Adrenal gland (tissue), 12 donors: ENCODE measurements around the gene ITIH4. TPM values are rescaled to one million over a fixed set of nuclear protein-coding genes. Genes with fewer than 3 reads are reported as not detected.

Source experiments
- DNase-seq, 7 donors: peaks; one replicate each; pipeline ENCODE4 v3.0.0-alpha.2; 2019 to 2020
- H3K27ac ChIP-seq, 5 donors: fragments of 200-600 bp; sonication (generic) in 4 of 5; 1 replicate in 3 of 5; 2 replicates in 2 of 5; pipeline versions ENCODE4 v1.5.1 to v1.8.0; 2016 to 2020; ENCODE audit warnings: mild to moderate bottlenecking in 1 of 5
- H3K27me3 ChIP-seq: fragments of 200-600 bp; 2 replicates; pipeline ENCODE4 v1.8.0; 2021
- H3K36me3 ChIP-seq, 2 donors: fragments of 200-600 bp; replicated peaks in 1 of 2; 1 replicate in 1 of 2; 2 replicates in 1 of 2; pipeline versions ENCODE4 v1.5.1 to v1.8.0; 2018 to 2022
- H3K4me1 ChIP-seq, 2 donors: fragments of 200-600 bp; replicated peaks in 1 of 2; 1 replicate in 1 of 2; 2 replicates in 1 of 2; pipeline versions ENCODE4 v1.5.1 to v1.8.0; 2018 to 2021
- H3K4me3 ChIP-seq, 4 donors: fragments of 200-600 bp; sonication (generic) in 3 of 4; one replicate each; pipeline ENCODE4 v1.5.1; 2016 to 2018
- H3K9me3 ChIP-seq, 3 donors: fragments of 200-600 bp; sonication (generic) in 1 of 3; replicated peaks in 1 of 3; 1 replicate in 2 of 3; 2 replicates in 1 of 3; pipeline versions ENCODE4 v1.5.1 to v1.8.0; 2016 to 2021
- POLR2A ChIP-seq, 2 donors: fragments of 450-650 bp; IDR thresholded peaks; one replicate each; pipeline ENCODE4 v1.6.1; 2017; ENCODE audit warnings: antibody characterized with exemption in 2 of 2, mild to moderate bottlenecking in 2 of 2, moderate library complexity in 1 of 2
- WGBS, 4 donors: extraction: QIAGEN DNeasy Blood & Tissue Kit in 2 of 4; methylation state at CpG; one replicate each; pipeline versions ENCODE4 v1.1.5 to v1.1.7; 2013 to 2017; 5-methylcytosine and 5-hydroxymethylcytosine counted together
- intact Hi-C, 2 donors: fragments of 100-400 bp; cut with DNase I; formaldehyde crosslinking; loops; one replicate each; pipeline versions ENCODE4 v1.14.1 to v1.15.0; 2022 to 2023
- polyA plus RNA-seq, 3 donors: library from polyadenylated mRNA; stranded (reverse); fragments of 200-250 nt in 2 of 3; fragments of 350-450 nt in 1 of 3; fragmentation: Illumina TruSeq in 1 of 3; extraction: RNeasy Lipid Tissue Mini Kit (QIAGEN cat#74804) in 1 of 3; gene quantifications; one replicate each; pipeline ENCODE4 v1.2.3, GENCODE V29; 2013 to 2014
- total RNA-seq, 9 donors: library from RNA; depleted of rRNA in 4 of 9; stranded (reverse); fragments of >200 nt in 4 of 9; fragments of 120-200 nt in 1 of 9; fragmentation: NEBNext Ultra II Directional in 1 of 9; extraction: Animal tissue kit (Norgen Biotek cat#: 25700) in 1 of 9; gene quantifications; one replicate each; pipeline versions ENCODE4 v1.1.0 to v1.2.4, GENCODE V29; 2013 to 2023
- TF ChIP-seq, protein P1 (sequence below), 6 experiments: fragments of 450-650 bp in 4 of 6; fragments of 200-600 bp in 2 of 6; sonication (generic) in 1 of 6; IDR thresholded peaks; 1 replicate in 5 of 6; 2 replicates in 1 of 6; pipeline versions ENCODE4 v1.5.1 to v1.8.0; 2016 to 2021; ENCODE audit warnings: antibody characterized with exemption in 6 of 6, mild to moderate bottlenecking in 2 of 6, moderate library complexity in 1 of 6
- donor health status: healthy with polysubstance abuse.
- donor health status: Bipolar disorder and iron deficiency.
- donor health status: DM: yes; HTN: yes; CAD: no.
- donor health status: DM: no; HTN: no; CAD: no.
- donor health status: DM: no; HTN: no; CAD: no.
- donor health status: DM: yes; HTN: yes; CAD: no.

ITIH4 gene
- total and polyA plus RNA-seq, 12 donors = 6.4 to 221 (median 45.5) TPM

DNA sequence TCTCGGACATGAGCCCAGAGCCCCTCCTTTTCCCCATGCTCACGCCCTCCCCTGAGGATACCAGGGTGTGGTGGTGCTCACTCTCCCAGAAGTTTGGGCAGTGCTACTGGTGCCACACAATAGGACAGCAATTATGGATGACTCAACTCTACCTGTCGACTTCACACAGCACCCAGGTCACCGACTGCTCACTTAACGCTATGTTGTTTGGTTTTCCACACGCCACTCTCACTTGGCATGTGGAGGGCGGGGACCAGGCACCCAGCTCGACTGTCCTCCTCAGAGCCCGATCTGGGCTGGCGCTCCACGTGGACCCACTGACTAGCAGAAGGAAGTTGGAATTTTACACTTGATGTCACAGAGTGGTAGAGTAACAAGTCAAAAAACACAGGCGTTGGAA, 36.0 kb upstream of the ITIH4 start:
- no peaks in the 10 kb centered on the region for H3K4me1 ChIP-seq
- H3K4me3 ChIP-seq = no peak overlapping the region
- no peaks in the 10 kb centered on the region for H3K9me3 ChIP-seq
- no peak overlapping the region for H3K27ac ChIP-seq
- TF ChIP-seq, protein P1, sequence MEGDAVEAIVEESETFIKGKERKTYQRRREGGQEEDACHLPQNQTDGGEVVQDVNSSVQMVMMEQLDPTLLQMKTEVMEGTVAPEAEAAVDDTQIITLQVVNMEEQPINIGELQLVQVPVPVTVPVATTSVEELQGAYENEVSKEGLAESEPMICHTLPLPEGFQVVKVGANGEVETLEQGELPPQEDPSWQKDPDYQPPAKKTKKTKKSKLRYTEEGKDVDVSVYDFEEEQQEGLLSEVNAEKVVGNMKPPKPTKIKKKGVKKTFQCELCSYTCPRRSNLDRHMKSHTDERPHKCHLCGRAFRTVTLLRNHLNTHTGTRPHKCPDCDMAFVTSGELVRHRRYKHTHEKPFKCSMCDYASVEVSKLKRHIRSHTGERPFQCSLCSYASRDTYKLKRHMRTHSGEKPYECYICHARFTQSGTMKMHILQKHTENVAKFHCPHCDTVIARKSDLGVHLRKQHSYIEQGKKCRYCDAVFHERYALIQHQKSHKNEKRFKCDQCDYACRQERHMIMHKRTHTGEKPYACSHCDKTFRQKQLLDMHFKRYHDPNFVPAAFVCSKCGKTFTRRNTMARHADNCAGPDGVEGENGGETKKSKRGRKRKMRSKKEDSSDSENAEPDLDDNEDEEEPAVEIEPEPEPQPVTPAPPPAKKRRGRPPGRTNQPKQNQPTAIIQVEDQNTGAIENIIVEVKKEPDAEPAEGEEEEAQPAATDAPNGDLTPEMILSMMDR (IDR thresholded peaks at IDR 0.05) = no peak
- TF ChIP-seq POLR2A (IDR thresholded peaks at IDR 0.05) = no peak
- intact Hi-C loops = no loop called here
- no peaks in the 10 kb centered on the region for H3K27me3 ChIP-seq
- no peaks in the 10 kb centered on the region for H3K36me3 ChIP-seq
- WGBS, 4 donors = 92 to 100% (median 95%) methylated on average over 3 to 12 of the region's 12 CpGs
- no peak for DNase-seq

DNA sequence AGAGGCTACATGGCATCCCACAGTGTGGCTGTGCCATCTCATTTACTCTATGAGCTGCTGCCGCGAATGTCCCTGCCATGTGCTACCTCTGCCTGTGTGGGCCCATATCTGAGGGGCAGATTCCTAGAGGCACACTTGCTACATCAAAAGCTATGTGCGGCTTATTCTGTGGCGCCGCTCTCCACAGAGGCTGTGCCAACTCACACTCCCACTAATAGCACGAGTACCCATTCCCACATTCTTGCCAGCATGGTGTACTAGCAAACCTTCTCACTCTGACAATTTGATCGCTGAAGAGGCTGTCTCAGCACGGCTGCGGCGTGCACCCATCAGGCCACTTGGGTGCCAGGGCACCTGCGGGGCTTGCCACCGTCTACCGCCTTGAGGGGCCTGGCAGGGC, 35.5 kb upstream of the ITIH4 start:
- DNase-seq = no peak
- no peak overlapping the region for H3K4me3 ChIP-seq
- no peak overlapping the region for H3K27ac ChIP-seq
- TF ChIP-seq, protein P1 (IDR thresholded peaks at IDR 0.05) = no peak
- TF ChIP-seq POLR2A (IDR thresholded peaks at IDR 0.05) = no peak
- WGBS, 4 donors = 93 to 97% (median 96%) methylated on average over 4 to 13 of the region's 13 CpGs
- no peaks in the 10 kb centered on the region for H3K27me3 ChIP-seq
- no peaks in the 10 kb centered on the region for H3K9me3 ChIP-seq
- intact Hi-C loops = no loop called here
- no peaks in the 10 kb centered on the region for H3K36me3 ChIP-seq
- H3K4me1 ChIP-seq = no peaks in the 10 kb centered on the region

DNA sequence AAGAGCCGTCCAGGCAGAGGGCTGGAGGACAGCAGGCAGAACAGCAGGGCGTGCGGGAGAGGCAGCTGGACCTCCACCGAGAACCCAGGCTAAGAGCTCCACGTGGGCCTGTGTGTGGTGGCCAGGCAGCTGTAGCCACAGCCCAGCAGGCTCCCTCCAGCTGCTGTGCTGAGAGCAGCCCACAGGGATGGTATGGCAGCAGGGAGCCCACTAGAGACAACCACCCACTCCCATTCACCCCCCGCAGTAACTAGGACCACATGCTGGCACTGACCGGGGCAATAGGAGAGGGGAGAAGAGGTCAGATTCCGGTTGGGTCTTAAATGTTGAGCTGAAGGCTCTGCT, 29.9 kb upstream of the ITIH4 start:
- 83 to 94% (median 91%) methylated on average over 7 to 8 of the region's 8 CpGs for WGBS, 4 donors
- Histone ChIP-seq H3K27ac (no peak overlapping the region), H3K27me3 (no peaks in the 10 kb centered on the region), H3K9me3 (no peaks in the 10 kb centered on the region), H3K4me3 (no peak overlapping the region), H3K4me1 (peaks cover 0 to 2% of the 10 kb centered on the region in 2 donors), H3K36me3 (no peaks in the 10 kb centered on the region)
- TF ChIP-seq, protein P1 (IDR thresholded peaks at IDR 0.05) = no peak
- no peak for TF ChIP-seq POLR2A (IDR thresholded peaks at IDR 0.05)
- DNase-seq = no peak
- intact Hi-C loops = no loop called here

DNA sequence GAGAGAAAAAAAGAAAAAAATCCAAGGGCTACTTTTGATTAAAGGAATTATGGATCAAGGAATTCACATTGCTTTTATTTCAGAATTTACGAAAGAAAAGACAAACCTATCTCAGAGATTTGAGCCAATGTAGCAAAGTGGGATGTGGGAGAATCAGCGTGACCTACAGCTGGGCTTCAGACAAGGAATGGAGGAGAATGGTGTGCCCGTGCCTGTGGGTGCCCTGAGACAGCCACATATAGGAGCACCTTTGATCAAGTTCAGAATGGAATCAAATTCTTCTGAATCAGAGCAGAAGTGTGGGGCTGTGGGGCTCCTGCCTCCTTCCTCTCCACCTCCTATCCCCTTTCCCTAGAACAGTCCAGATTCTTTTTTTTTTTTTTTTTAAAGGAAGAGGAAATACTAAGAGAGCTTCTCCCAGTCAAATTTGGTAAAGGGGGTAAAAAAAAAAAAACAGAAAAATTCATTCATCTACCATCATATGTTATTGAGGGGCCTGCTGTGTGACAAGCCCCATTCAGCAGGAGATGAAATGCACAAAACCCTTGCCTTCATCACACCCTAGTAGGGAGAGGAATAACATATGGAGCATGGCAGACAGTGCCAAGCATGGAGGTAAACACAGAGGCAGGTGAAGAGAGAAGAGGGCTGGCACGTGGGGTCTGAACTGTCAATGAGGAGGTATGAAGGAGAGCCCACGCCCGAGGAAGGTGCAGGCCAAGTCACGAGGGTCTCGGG, 29.4 kb upstream of the ITIH4 start:
- Histone ChIP-seq H3K4me3 (no peak overlapping the region), H3K27me3 (no peaks in the 10 kb centered on the region), H3K9me3 (no peaks in the 10 kb centered on the region), H3K36me3 (peaks cover 0 to under 1% of the 10 kb centered on the region in 2 donors), H3K4me1 (peaks cover 0 to 2% of the 10 kb centered on the region in 2 donors), H3K27ac (no peak overlapping the region)
- 88 to 94% (median 89%) methylated on average over 8 of the region's 8 CpGs for WGBS, 4 donors
- intact Hi-C loops = loop anchor here in 1 of 2 donors (10.0 kb wide), 1 partner anchor 75 kb away; no protein-coding TSS in a partner anchor
- no peak for DNase-seq
- no peak for TF ChIP-seq POLR2A (IDR thresholded peaks at IDR 0.05)
- TF ChIP-seq, protein P1 (IDR thresholded peaks at IDR 0.05) = no peak
